Suppressor macrophage treated with lipopolysaccharide for 4 hours (primary cell): ENCODE results near the gene PTPRM.
"Not testable (repeated sequence)": the region's sequence is repeated elsewhere in the genome, so short reads cannot be mapped to it uniquely, and the experiment has no call there.

Experiments used
- DNase-seq: peaks from one replicate; pipeline ENCODE4 v3.0.0-alpha.2; 2020

PTPRM gene

DNA sequence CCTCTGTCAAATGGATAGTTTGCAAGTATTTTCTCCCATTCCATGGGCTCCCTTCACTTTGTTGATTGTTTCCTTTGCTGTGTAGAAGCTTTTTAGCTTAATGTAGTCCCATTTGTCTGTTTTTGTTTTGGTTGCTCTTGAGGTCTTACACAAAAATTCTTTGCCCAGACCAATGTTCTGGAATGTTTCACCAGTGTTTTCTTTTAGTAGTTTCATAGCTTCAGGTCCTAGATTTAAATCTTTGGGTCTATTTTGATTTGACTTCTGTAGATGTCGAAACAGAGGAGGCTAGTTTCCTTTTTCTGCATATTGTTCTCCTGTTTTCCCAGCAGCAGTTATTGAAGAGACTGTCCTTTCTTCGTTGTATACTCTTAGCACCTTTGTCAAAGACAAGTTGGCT lies 351.6 kb downstream of the PTPRM start:
- DNase-seq: no peak

DNA sequence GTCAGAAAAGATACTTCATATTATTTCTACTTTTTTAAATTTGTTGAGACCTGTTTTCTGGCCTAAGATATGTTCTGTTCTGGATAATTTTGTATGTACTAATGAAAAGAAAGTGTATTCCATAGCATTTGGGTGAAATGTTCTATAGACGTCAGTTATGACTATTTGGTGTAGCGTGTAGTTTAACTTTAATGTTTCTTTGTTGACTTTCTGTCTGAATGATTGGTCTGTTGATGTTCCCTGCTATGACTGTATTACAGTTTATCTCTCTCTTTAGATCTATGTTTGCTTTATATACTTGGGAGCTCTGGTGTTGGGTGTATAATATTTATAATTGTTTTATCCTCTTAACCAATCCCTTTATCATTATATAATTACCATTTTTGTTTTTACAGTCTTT lies 352.4 kb downstream of the PTPRM start:
- DNase-seq: no peak

DNA sequence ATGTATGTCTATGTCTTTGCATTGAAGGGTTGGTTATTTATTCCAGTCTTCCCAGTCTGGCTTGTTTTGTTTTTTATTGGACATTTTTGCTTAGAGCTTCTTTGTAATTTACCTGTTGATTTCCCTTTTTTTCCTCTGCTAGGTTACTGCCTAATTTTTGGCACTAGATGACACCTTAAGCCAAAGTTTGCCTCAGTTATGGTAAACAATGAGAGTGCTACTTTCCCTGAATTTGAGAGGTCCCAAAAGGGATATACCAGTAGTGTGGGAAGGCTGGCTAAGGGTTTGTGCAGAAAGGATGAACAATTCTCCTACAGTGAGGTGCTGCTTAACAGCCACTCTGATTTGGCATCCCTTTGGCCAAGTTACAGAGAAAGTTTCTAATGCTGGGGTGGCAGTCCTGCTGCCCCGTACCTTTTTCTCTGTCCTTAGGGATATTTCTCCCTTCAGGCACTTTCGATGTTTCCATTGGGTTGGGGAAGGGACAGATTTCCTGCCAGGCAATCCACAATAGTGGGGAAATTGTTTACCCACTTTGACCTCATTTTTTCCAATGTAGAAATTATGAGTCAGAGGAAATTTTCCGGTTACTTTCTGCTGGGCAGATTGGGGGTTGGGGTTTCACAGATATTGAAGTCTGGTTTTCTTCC lies 354.9 kb downstream of the PTPRM start:
- no peak for DNase-seq

DNA sequence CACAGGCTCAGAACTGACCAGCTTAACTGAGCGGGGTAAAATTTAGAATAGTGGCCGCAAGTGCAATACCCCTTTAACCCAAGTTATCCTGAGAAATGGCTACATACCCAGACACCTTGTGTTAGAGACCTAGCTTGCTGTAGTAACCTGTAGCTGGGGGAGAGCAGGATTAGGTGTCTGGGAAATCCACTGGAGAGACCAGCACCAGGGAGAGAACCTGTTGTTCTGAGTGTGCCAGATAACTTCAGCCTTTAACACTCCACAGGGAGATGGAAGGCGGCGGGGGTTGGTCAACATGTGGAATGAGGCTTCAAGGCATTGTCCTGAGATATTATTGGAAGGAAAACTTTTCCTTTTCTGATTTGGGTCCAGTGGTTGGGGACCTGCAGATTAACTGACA lies 356.0 kb downstream of the PTPRM start:
- DNase-seq: no peak

DNA sequence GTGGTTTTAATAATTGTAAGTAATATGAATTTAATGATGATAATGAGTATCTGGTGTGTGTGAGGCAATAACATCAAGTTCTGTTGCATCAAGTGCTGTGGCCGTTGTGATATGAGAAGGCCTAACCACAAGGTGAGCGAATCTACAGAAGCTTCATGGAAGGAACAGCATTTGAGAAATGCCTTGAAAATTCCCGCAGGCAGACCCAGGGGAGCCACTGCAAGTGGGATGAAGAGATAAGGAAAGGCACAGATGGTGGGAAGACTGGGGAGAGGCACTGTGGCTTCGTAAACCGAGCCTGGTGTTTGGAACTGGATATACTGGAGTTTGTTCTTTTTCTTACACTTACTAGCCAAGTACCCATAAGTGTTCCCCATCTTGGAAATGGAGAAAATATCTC lies 357.5 kb downstream of the PTPRM start:
- no peak for DNase-seq

DNA sequence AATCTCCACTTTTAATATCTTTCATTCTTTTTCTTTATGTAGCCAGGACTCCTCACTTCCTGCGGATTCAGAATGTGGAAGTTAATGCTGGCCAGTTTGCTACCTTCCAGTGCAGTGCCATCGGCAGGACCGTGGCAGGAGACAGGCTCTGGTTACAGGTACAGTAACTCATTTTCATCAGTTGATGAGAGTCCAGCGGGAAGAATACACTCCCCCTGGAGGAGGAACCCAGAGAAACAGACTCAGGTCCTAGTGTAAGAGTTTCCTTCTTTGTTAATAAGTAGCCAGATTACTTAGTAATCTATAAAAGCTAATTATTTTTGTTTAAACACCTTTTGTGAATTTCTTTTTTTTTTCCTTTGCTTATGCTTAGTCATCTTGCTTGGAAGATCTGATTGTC lies 359.4 kb downstream of the PTPRM start:
- DNase-seq: no peak

DNA sequence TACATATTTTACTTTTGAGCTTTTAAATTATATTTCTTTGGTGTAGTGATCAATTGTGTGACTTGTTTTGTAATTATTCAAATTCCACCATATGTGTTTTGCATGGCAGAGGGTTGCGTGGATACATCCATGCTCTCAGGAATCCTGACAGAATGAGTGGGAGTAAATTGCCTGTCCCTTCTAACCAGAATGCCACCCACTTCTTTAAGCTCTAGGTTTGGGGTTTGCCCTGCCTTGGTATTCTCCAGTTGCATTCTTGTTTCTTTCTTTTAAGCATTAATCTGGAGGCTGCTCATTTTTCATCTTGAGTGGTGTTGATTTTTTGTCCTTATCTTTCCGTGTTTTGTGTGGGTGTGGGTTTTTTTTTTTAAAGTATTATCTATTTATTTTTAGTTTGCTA lies 360.0 kb downstream of the PTPRM start:
- no peak for DNase-seq

DNA sequence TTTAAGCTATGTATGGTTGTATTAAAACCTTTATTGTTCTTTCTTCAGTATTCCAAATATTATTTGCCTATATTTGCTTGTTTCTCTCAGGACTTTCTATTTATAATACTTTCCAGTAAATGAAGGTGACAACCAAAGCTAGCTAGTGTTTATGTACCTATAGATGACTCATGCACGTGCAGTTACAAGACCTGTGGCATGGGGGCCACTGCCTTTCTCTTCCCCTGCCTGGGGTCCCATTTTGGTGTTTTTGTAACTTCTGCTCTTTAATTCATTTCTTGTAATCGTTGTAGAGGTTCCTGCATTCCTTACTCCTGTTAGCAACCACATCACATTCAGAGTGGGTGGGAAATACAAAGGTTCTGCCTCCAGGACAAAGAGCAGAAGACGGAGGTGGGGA lies 364.6 kb downstream of the PTPRM start:
- no peak for DNase-seq

DNA sequence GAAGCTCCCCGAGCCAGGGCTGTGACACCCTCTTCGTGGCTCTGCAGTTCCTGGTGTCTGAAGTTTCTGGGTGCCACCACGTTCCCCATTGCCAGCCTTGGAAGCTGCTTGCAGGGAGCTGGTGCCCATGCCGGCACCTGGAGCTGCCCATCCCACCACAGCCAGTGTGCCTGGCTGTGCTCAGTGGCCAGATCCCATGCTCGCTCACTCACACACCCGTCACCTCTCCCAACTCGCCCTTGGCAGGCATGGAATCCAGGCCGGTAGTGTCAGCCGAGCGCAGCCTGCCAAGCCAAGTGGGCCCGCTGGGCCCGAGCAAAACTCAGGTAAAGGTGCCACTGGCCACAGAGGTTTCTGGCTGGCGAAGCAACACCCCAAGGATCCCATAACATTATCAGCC lies 370.2 kb downstream of the PTPRM start:
- DNase-seq: no peak

DNA sequence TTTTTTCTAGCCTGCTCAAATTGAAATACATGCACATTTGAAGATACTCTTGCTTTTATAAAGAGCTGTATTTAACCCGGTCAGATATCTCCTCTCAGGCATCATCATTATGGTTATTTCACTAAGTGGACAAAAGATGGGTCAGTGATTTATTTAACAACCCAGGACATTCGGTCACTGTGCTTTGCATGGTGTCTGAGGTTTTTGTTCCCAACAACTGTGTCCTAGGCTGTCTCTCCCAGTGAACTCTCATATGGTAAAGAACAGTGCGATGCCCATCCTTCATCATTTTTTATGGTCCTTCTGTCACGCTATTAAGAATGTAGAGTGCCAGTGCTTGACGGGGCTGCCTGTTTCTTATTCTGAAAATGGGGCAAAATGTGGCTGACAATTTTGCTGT lies 372.4 kb downstream of the PTPRM start:
- no peak for DNase-seq

DNA sequence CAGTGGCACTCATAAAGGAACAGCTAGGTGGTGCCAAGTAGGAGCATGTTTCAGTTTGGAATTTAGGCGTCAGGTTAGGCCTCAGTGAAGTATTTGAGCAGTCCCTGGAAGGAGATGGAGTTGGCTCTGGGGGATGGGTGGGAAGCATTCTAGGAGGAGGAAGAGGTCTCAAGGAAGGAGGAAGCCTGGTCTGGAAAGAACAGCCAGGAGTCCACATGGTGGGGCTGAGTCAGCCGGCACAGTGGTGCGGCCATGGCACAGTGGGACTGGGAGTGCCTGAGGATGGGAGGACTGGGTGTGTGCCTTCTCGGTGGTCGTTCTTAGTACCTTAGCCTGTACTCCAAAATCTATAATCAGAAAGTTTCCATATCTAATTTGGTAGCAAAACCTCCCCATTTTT lies 373.3 kb downstream of the PTPRM start:
- no peak for DNase-seq

DNA sequence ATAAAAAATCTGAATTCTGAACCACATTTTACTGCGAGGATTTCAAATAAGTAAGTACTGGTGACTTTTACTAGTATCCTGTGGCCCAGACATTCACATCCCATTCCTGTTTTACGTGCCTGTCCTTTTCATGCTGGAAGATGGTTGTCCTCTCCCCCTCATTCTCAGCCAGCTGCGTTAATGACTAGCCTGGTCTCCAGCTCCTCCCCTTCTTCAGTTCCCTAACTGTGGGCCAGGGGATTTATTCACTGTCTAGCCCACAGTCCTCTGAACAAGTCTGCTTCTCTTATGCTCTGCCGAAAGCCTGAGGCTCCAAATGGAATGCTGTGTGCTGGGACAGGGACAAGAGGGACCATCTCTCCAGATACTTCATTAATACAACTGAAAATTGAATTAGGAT lies 373.9 kb downstream of the PTPRM start:
- DNase-seq: no peak

DNA sequence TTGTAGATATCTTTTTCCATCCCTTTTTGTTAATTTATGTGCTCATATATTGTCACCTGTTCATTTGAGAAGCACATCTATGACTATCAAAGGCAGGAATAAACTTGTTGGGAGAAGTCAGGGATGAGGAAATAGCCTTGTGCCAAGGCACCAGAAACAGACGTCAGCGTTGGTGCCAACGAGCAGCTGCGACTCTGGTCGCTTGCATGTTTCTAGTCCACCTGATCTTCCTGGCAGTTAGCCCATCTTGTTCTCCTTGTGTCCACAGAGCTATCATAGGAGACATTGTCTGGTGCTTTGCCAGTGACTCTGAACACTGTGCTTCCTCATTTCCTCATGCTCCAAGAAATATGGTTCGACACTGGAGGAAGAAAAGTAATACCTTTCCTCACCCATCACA lies 374.4 kb downstream of the PTPRM start:
- no peak for DNase-seq

DNA sequence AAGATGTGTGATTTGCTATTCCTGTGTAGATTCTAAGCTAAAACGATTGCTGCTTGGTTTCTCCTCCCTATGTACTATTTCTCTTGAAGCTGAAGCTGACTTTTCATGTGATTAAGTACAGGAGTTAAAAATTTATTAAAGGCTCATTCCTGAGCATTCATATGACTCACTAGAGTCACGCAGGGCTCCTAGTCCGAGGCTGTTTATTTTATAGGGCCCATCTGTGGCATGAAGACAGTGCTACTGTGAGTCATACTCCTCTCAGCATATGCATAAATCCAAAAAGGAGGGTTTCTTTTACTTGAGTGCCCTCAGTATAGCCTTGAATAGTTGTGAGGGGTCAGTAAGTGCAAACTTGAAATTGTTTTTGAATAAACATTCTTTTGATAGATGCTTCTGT lies 378.8 kb downstream of the PTPRM start:
- DNase-seq: no peak

DNA sequence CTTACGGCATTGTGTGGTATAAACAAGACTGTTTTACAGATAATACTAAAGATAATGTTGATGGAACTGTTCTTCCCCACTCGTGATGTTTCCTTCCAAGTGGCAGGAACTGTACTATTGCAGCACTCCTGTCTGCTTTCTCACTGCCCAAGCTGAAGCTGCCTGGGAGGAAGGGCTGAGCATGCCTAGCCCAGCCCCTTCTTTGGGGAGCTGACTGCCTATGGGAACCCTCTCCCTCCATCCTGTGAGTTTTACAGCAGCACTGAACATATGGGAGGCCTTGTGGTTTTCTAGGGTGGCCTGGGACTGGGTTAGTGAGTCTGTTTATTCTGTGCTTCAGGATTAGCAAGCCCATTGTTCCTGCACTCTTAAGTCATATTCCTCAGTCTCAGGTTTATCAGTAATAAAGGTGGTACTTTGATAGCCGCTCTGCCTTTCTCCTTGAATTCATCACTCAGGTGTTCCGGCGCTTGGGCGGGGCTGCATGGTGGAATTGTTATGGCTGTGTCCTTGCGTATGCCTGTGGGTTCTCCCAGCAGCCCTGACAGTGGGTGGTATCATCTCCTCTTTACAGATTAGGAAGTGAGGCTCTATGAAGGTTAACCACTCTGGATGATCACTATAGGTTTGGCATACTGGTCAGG lies 379.7 kb downstream of the PTPRM start:
- DNase-seq: no peak

DNA sequence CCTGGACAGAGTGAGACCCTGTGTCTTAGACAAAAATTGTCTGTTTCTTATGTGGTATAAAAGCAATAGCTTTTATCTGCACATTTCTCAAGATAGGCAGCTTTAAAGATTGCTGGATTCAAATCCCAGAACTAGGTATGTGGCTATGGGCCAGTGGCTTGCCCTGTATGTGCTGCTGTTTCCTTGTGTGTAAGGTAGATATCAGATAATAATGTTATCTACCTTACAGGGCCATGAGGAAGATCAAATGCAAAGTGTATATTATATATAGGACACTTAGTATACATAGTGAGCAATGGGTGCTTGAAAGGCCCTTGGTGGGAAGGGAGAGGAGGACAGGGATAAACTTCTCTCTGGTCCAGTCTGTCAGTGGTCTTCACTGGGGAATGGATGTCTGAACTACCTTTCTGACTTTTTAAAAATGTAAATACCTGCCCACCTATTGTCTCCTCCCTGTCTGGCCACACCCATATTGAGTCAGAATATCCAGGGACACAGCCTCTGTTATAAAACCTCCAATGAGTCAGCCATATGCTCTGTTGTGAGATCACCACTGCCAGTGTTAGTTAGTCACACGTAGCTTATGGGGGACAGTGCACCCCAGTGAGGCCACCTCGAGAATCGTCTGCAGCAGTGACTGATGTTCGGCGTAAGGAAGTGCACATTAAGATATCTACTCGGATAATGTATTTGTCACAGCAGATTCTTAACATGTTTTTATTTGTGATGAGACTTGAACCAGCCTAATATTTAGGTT lies 383.4 kb downstream of the PTPRM start:
- DNase-seq: no peak

DNA sequence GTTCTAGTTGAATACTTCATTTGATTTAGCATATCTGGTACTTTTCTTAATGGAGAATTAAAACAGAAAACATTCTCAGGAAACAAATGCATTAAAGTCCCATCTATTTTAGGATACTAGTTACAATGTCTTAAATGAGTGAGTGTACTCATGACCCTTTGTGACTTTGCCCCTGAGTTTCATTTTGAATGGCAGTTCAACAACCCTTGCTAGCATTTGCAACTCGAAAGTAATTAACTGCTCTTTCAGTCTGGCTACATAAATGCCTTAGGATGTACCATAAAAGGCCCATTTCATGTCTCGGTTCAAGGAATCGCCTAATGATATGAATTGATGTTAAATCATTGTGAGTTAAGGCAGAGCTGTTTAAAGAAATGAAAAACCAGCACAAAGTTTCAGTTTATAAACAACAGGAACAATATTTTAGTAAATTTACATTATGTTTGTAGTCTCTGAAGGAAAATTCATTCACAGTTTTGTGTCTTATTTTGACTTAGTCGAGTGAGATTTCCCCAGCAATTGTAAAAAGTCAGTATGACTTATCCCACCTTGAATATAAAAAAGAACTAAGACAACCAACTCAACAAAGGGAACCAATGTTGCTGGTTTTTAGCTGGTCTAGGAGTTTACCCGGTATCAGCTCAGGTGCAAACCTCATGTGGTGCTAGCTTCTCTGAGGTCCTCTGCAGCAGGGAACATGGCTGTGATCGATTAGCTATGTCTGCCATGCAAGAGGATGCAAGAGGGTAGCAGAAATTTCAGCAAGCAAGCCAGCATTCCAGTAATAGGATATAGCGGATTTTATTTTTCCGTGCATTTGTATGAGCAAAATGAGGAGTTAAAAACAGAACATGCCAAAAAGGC lies 386.2 kb downstream of the PTPRM start:
- no peak for DNase-seq

DNA sequence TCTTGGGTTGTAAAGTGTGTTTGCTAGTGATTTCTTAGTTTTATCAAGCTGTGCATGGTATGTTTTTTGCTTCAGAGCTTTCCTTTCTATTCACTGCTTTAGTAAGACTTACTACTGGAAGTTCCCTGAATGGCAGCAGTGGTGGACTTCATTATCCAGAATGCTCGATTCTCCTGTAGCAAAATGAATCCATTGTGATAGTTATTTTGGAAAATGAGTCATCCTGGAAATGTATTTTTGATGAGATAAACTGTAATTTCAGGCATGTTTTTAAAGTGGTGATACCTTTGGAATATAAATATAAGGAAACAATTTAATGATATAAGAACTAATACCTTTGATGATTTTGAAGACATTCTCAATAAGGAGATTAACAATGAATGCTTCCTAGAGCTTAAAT lies 387.1 kb downstream of the PTPRM start:
- no peak for DNase-seq

DNA sequence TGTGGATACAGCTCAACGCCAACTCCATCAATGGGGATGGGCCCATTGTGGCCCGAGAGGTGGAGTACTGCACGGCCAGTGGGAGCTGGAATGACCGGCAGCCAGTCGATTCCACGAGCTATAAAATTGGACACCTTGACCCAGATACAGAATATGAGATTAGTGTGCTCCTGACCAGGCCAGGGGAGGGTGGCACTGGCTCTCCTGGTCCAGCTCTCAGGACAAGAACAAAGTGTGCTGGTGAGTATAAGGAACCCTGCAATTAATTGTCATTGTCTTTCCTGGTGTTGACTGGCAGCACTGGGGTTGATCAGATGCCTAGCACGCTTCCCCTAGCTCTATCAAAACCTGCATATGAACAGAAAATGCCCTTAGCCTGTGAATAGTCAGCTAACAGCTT lies 388.1 kb downstream of the PTPRM start:
- DNase-seq: no peak

DNA sequence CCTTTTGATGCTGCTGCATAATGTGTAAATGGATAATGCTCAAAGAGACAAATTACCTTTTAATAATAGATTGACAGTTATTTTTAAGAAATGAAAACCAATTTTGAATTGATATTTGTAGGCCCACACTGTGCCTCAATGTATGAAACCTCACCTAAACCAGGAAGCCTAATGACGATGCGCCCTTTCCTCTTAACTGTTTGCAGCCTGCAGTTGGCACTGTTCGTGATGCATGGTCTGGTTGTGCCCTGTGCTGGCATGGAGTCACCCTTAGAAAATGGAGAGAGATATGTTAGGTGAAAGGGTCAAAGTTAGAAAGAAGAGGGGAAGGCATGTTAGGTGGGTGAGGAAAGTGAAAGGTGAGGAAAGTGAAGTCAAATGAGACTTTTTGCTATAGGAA lies 390.2 kb downstream of the PTPRM start:
- DNase-seq: no peak

DNA sequence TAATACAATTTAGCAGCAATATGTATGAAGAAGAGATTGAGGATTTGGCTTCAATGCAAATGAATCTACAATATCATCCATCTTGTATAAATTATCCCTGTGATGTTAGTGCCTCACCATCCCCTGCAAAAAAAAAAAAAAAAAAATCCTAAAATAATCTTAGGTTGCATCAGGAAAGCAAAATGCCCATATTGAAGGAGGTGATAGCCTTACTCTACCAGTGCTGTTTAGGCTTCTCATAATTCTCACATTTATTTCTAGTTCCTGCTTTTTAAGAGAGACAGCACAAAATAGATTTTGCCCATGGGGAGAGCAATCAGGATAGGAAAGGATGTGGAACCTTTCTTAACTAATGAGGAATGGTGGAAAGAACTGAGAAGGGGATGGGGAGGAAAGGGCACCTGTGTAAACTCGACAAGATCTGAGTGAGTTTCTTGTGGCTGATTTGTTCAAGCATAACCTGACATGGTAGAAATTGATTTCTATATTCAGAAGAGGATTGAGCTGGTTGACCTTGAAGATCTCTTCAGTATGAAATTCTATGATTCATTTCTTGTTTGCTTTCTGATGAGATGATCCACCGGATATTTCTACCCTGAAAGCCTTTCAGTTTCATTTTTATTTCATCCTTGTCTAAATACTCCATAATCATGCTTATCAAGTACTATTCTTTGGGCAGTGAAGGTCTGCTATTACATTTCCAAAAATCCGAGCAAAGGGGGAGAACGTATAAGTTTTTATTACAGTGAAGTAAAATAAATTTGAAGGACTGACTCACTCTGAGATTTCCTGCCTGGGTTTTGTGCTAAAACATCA lies 391.2 kb downstream of the PTPRM start:
- no peak for DNase-seq

DNA sequence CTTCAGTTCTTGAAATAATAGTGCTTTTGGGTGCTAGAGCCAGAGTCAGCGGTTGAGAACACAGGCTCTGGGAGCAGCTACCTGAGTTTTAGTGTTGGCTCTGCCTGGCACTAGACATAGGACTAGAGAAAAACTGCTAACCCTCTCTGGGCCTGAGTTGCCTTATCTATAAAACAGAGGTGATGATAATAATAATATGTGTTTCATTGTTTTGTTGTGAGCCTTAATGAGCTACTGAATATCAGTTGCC lies 391.7 kb downstream of the PTPRM start:
- DNase-seq: no peak

DNA sequence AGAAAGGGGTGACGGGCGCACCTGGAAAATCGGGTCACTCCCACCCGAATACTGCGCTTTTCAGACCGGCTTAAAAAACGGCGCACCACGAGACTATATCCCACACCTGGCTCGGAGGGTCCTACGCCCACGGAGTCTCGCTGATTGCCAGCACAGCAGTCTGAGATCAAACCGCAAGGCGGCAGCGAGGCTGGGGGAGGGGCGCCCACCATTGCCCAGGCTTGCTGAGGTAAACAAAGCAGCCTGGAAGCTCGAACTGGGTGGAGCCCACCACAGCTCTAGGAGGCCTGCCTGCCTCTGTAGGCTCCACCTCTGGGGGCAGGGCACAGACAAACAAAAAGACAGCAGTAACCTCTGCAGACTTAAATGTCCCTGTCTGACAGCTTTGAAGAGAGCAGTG lies 399.6 kb downstream of the PTPRM start:
- not testable (repeated sequence) for DNase-seq
